ENCODE measurements around the gene UNC13B.

DNA sequence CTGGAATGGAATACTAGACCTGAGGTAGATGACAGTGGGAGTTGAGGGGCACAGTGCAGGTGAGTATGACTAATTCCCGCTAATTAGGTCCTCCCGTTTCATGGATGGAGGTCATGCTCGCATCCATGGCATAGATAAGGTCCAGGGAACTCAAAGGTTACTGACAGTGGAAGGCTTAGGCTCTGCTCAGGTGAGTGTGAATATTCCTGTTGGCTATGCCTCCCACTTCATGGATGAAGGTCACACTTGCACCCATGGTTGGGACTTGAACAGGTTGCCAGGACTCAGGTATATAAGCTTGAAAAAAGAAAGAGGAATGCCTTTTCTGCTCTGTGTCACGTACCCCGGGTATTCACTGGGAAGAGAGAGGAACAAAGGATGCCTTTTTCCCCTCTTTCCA, 19.8 kb upstream of the UNC13B start:
- TF ChIP-seq, protein P1, sequence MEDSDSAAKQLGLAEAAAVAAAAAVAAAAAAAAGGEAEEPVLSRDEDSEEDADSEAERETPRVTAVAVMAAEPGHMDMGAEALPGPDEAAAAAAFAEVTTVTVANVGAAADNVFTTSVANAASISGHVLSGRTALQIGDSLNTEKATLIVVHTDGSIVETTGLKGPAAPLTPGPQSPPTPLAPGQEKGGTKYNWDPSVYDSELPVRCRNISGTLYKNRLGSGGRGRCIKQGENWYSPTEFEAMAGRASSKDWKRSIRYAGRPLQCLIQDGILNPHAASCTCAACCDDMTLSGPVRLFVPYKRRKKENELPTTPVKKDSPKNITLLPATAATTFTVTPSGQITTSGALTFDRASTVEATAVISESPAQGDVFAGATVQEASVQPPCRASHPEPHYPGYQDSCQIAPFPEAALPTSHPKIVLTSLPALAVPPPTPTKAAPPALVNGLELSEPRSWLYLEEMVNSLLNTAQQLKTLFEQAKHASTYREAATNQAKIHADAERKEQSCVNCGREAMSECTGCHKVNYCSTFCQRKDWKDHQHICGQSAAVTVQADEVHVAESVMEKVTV (CRISPR knock-in tag; IDR thresholded peaks at IDR 0.05) = no peak
- TF ChIP-seq, protein P2, sequence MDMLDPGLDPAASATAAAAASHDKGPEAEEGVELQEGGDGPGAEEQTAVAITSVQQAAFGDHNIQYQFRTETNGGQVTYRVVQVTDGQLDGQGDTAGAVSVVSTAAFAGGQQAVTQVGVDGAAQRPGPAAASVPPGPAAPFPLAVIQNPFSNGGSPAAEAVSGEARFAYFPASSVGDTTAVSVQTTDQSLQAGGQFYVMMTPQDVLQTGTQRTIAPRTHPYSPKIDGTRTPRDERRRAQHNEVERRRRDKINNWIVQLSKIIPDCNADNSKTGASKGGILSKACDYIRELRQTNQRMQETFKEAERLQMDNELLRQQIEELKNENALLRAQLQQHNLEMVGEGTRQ (CRISPR knock-in tag; IDR thresholded peaks at IDR 0.05) = no peak
- no peak for TF ChIP-seq POLR2AphosphoS5 (IDR thresholded peaks at IDR 0.05; ENCODE audit: control insufficient read depth, insufficient read depth, low read depth, low read length)
- no peak for TF ChIP-seq ZNF140 (CRISPR knock-in tag; IDR thresholded peaks at IDR 0.05)
- no peak for TF ChIP-seq BRF1 (IDR thresholded peaks at IDR 0.05; ENCODE audit: borderline replicate concordance, extremely low read depth, insufficient read length)
- TF ChIP-seq CTCF (IDR thresholded peaks at IDR 0.05 in 2 of 3, conservative IDR thresholded peaks at IDR 0.05 in 1 of 3; ENCODE audit: insufficient read depth in 2 of 3, low read depth in 1 of 3, low read length in 3 of 3) = no peak
- TF ChIP-seq RFX5 (IDR thresholded peaks at IDR 0.05; ENCODE audit: low read depth, low read length) = no peak
